HCT116 (cell line): ENCODE results near the gene ARMS2. TPM values are rescaled to one million over a fixed set of nuclear protein-coding genes. Genes with fewer than 3 reads are reported as not detected.

Experiments used
- ATAC-seq: fragments of 200-7000 bp; cut with Tn5 transposase; 2 replicates; pipeline ENCODE4 v1.9.1; 2020; ENCODE audit warnings: mild to moderate bottlenecking, moderate library complexity
- BruUV-seq: library from RNA; stranded (reverse); fragments of 400-500 nt; replicated peaks from 2 replicates; lab custom pipeline; 2021; lab: Mats Ljungman, UMichigan
- CTCF ChIA-PET: fragments of 300-600 bp; sonication (Branson Sonifier 250); formaldehyde crosslinking; loops from one replicate; lab custom pipeline; 2021; ENCODE audit warnings: antibody characterized with exemption; lab: Charles Lee
- POLR2A ChIA-PET: fragments of 300-600, 350-600 bp; sonication (Branson Sonifier 250); formaldehyde crosslinking; loops from one replicate; lab custom pipeline; 2021; ENCODE audit warnings: antibody characterized with exemption; lab: Charles Lee
- RAD21 ChIA-PET, 2 experiments: fragments of 300-600 bp; sonication (Branson Sonifier 250); formaldehyde crosslinking; loops; one replicate each; lab custom pipeline; 2023; ENCODE audit warnings: low total read pairs in 2 of 2; ENCODE audit not compliant: uncharacterized antibody in 2 of 2, unreplicated experiment in 2 of 2, low non-redundant PET in 1 of 2; lab: Charles Lee
- DNase-seq: peaks from one replicate; pipeline ENCODE4 v3.0.0-alpha.2; 2010; ENCODE audit warnings: low read depth, low spot score
- H2AFZ ChIP-seq: fragments of 200-600 bp; shearing (Covaris generic), sonication (generic); 2 replicates; pipeline ENCODE4 v1.6.1; 2017; ENCODE audit warnings: low read depth, mixed run types, mixed read lengths, antibody characterized with exemption, low read length; ENCODE audit not compliant: poor library complexity, severe bottlenecking
- H3K27ac ChIP-seq: 2 replicates; pipeline ENCODE4 v1.5.1; 2012; ENCODE audit warnings: low read depth, low read length
- H3K27me3 ChIP-seq: fragments of 200-600 bp; sonication (generic); 2 replicates; pipeline ENCODE4 v1.6.1; 2016; ENCODE audit warnings: mixed run types, low read length, mixed read lengths; ENCODE audit not compliant: insufficient read depth
- H3K36me3 ChIP-seq, 2 experiments: fragments of 200-500 bp in 1 of 2; fragments of 200-600 bp in 1 of 2; sonication (Bioruptor generic) in 1 of 2; sonication (generic) in 1 of 2; 2 replicates each; pipeline versions ENCODE4 v1.5.1 to v1.6.1; 2014 to 2016; ENCODE audit warnings: low read length in 2 of 2, inconsistent platforms in 1 of 2, mixed read lengths in 1 of 2, mixed run types in 1 of 2; ENCODE audit not compliant: insufficient read depth in 2 of 2, control insufficient read depth in 1 of 2
- H3K4me1 ChIP-seq, 2 experiments: fragments of 200-600 bp in 1 of 2; sonication (generic) in 1 of 2; 2 replicates each; pipeline versions ENCODE4 v1.5.1 to v1.6.1; 2012 to 2017; ENCODE audit warnings: low read length in 2 of 2, inconsistent platforms in 1 of 2, mild to moderate bottlenecking in 1 of 2, mixed read lengths in 1 of 2, mixed run types in 1 of 2, moderate library complexity in 1 of 2; ENCODE audit not compliant: insufficient read depth in 2 of 2, control insufficient read depth in 1 of 2
- H3K4me2 ChIP-seq: fragments of 200-600 bp; sonication (generic); 2 replicates; pipeline ENCODE4 v1.6.1; 2017; ENCODE audit warnings: mixed run types, low read length, mixed read lengths
- H3K4me3 ChIP-seq, 2 experiments: fragments of 200-600 bp in 1 of 2; sonication (generic) in 1 of 2; replicated peaks in 1 of 2; 2 replicates each; pipeline ENCODE4 v1.5.1; 2011 to 2016; ENCODE audit warnings: low read length in 2 of 2, control low read depth in 1 of 2, low read depth in 1 of 2, mild to moderate bottlenecking in 1 of 2, mixed read lengths in 1 of 2, mixed run types in 1 of 2
- H3K79me2 ChIP-seq: fragments of 200-600 bp; sonication (generic); 2 replicates; pipeline ENCODE4 v1.6.1; 2017; ENCODE audit warnings: mild to moderate bottlenecking, mixed run types, low read length, moderate library complexity, mixed read lengths; ENCODE audit not compliant: insufficient read depth
- H3K9ac ChIP-seq: fragments of 200-600 bp; sonication (generic); 2 replicates; pipeline ENCODE4 v1.6.1; 2016; ENCODE audit warnings: low read length, mixed read lengths
- H3K9me2 ChIP-seq: fragments of 200-600 bp; sonication (generic), shearing (Covaris generic); 2 replicates; pipeline ENCODE4 v1.6.1; 2017; ENCODE audit warnings: mixed run types, mild to moderate bottlenecking, moderate library complexity; ENCODE audit not compliant: insufficient read depth
- H3K9me3 ChIP-seq, 2 experiments: fragments of 200-500 bp in 1 of 2; fragments of 200-600 bp in 1 of 2; sonication (Bioruptor generic) in 1 of 2; sonication (generic) in 1 of 2; 2 replicates each; pipeline ENCODE4 v1.6.1; 2014 to 2017; ENCODE audit warnings: low read length in 2 of 2, mixed read lengths in 2 of 2, inconsistent platforms in 1 of 2, low read depth in 1 of 2, mild to moderate bottlenecking in 1 of 2, mixed run types in 1 of 2, moderate library complexity in 1 of 2; ENCODE audit not compliant: control insufficient read depth in 1 of 2, insufficient read depth in 1 of 2
- H4K20me1 ChIP-seq: fragments of 200-600 bp; sonication (generic), shearing (Covaris generic); 2 replicates; pipeline ENCODE4 v1.6.1; 2017; ENCODE audit warnings: mixed run types, mild to moderate bottlenecking, moderate library complexity; ENCODE audit not compliant: insufficient read depth
- ATF3 ChIP-seq: IDR thresholded peaks from 2 replicates; pipeline ENCODE4 v1.6.1; 2012
- CBX3 ChIP-seq: IDR thresholded peaks from 2 replicates; pipeline ENCODE4 v1.6.1; 2012; ENCODE audit warnings: low read depth
- CEBPB ChIP-seq: IDR thresholded peaks from 2 replicates; pipeline ENCODE4 v1.6.1; 2012; ENCODE audit warnings: low read depth
- CTCF ChIP-seq, 3 experiments: fragments of 200-600 bp in 1 of 3; sonication (generic) in 1 of 3; IDR thresholded peaks in 2 of 3; conservative IDR thresholded peaks in 1 of 3; 2 replicates each; pipeline ENCODE4 v1.5.1; 2012 to 2017; ENCODE audit warnings: low read depth in 2 of 3, low read length in 2 of 3, antibody characterized with exemption in 1 of 3, borderline replicate concordance in 1 of 3, control low read depth in 1 of 3, mild to moderate bottlenecking in 1 of 3, mixed read lengths in 1 of 3, mixed run types in 1 of 3, moderate library complexity in 1 of 3; ENCODE audit not compliant: insufficient read depth in 1 of 3
- ELF1 ChIP-seq: IDR thresholded peaks from 2 replicates; pipeline ENCODE4 v1.6.1; 2012; ENCODE audit warnings: low read depth, borderline replicate concordance
- EZH2 ChIP-seq: fragments of 200-600 bp; sonication (generic); IDR thresholded peaks from 2 replicates; pipeline ENCODE4 v1.6.1; 2017; ENCODE audit warnings: antibody characterized with exemption, mixed run types
- EZH2phosphoT487 ChIP-seq: fragments of 200-600 bp; IDR thresholded peaks from 2 replicates; pipeline ENCODE4 v1.6.1; 2018; ENCODE audit warnings: antibody characterized with exemption, borderline replicate concordance
- MAX ChIP-seq: IDR thresholded peaks from 2 replicates; pipeline ENCODE4 v1.6.1; 2012
- RAD21 ChIP-seq: IDR thresholded peaks from 2 replicates; pipeline ENCODE4 v1.6.1; 2012; ENCODE audit warnings: low read depth, mild to moderate bottlenecking
- REST ChIP-seq: IDR thresholded peaks from 2 replicates; pipeline ENCODE4 v1.6.1; 2012; ENCODE audit warnings: low read depth
- SIN3A ChIP-seq: IDR thresholded peaks from 2 replicates; pipeline ENCODE4 v1.6.1; 2012; ENCODE audit warnings: low read depth
- ZFX ChIP-seq: fragments of 450-650 bp; IDR thresholded peaks from 2 replicates; pipeline ENCODE4 v1.6.1; 2017
- ZNF274 ChIP-seq: fragments of 200-500 bp; sonication (Bioruptor generic); IDR thresholded peaks from 2 replicates; pipeline ENCODE4 v1.6.1; 2014; ENCODE audit warnings: mild to moderate bottlenecking, low read depth, low read length, inconsistent platforms
- intact Hi-C: fragments of 100-400 bp; cut with micrococcal nuclease; formaldehyde crosslinking; loops from 2 replicates; pipeline ENCODE4 v1.10.0; 2022
- total RNA-seq: library from RNA; stranded (reverse); gene quantifications from one replicate; pipeline ENCODE4 v1.2.1, GENCODE V29; 2021; ENCODE audit not compliant: unreplicated experiment

The ARMS2 gene
- total RNA-seq, 1 experiment from 2014 or later, result not detected

GRCh38 chr10:122485670-122486069, 31.2 kb downstream of the ARMS2 start:
- TF ChIP-seq CBX3, result no peak
- no peak for TF ChIP-seq REST
- TF ChIP-seq RAD21, result no peak
- TF ChIP-seq CTCF (IDR thresholded peaks at IDR 0.05 in 2 of 3, conservative IDR thresholded peaks at IDR 0.05 in 1 of 3; ENCODE audit: borderline replicate concordance in 1 of 3, insufficient read depth in 1 of 3, low read depth in 2 of 3, low read length in 2 of 3), result no peak
- no peak for TF ChIP-seq SIN3A
- no peak for TF ChIP-seq EZH2phosphoT487
- TF ChIP-seq EZH2, result no peak
- no peak for TF ChIP-seq CEBPB
- TF ChIP-seq ATF3, result no peak
- TF ChIP-seq ZNF274, result no peak
- no peak for TF ChIP-seq MAX
- TF ChIP-seq ZFX, result no peak
- no peak for TF ChIP-seq ELF1
- Histone ChIP-seq H3K9me3 (no peaks in the 10 kb centered on the region), H3K27me3 (no peaks in the 10 kb centered on the region), H3K36me3 (no peaks in the 10 kb centered on the region), H3K4me3 (no peak overlapping the region), H3K9ac (no peak overlapping the region), H3K79me2 (no peaks in the 10 kb centered on the region), H2AFZ (no peak overlapping the region), H3K4me2 (no peak overlapping the region), H3K4me1 (no peaks in the 10 kb centered on the region), H3K27ac (no peak overlapping the region), H4K20me1 (no peaks in the 10 kb centered on the region), H3K9me2 (no peaks in the 10 kb centered on the region)
- ChIA-PET POLR2A (no interaction called here), CTCF (no interaction called here), RAD21 (no interaction called here)
- BruUV-seq, result no TSS peak
- ATAC-seq (no peak), DNase-seq (no peak)
- intact Hi-C loops, result no loop called here
